Activated CD8-positive, alpha-beta T cell treated with anti-CD3 and anti-CD28 coated beads for 36 hours (primary cell): ENCODE measurements around the gene PRDX4. TPM values are rescaled to one million over a fixed set of nuclear protein-coding genes. Genes with fewer than 3 reads are reported as not detected.
"Not testable (repeated sequence)": the region's sequence is repeated elsewhere in the genome, so short reads cannot be mapped to it uniquely, and the experiment has no call there.

Experiments used
- ATAC-seq: fragments of 200-7000 bp; cut with Tn5 transposase; one replicate; pipeline ENCODE4 v1.10.0; 2021; ENCODE audit warnings: mild to moderate bottlenecking, moderate library complexity
- CTCF ChIA-PET: fragments of 350-600 bp; sonication (Branson Sonifier 250); formaldehyde crosslinking; loops from one replicate; lab custom pipeline; 2021; ENCODE audit warnings: antibody characterized with exemption; lab: Charles Lee
- POLR2A ChIA-PET: fragments of 350-600 bp; sonication (Branson Sonifier 250); formaldehyde crosslinking; loops from one replicate; lab custom pipeline; 2021; ENCODE audit warnings: antibody characterized with exemption; lab: Charles Lee
- DNase-seq: peaks from one replicate; pipeline ENCODE4 v3.0.0-alpha.2; 2020
- H3K27ac Mint-ChIP-seq: one replicate; pipeline ENCODE4 v1.8.0; 2021; ENCODE audit warnings: mild to moderate bottlenecking, mixed read lengths
- H3K27me3 Mint-ChIP-seq: one replicate; pipeline ENCODE4 v1.8.0; 2021; ENCODE audit warnings: mixed read lengths
- H3K36me3 Mint-ChIP-seq: one replicate; pipeline ENCODE4 v1.8.0; 2021; ENCODE audit warnings: low read depth, mixed read lengths
- H3K4me1 Mint-ChIP-seq: one replicate; pipeline ENCODE4 v1.8.0; 2021; ENCODE audit warnings: low read depth, mixed read lengths
- H3K4me3 Mint-ChIP-seq: one replicate; pipeline ENCODE4 v1.8.0; 2021; ENCODE audit warnings: mild to moderate bottlenecking, moderate library complexity, mixed read lengths
- H3K9me3 Mint-ChIP-seq: one replicate; pipeline ENCODE4 v1.8.0; 2021; ENCODE audit warnings: mixed read lengths
- intact Hi-C: fragments of 100-400 bp; cut with micrococcal nuclease; formaldehyde crosslinking; loops from one replicate; pipeline ENCODE4 v1.10.0; 2022
- total RNA-seq, 2 experiments: library from RNA; stranded (reverse); gene quantifications; one replicate each; pipeline ENCODE4 v1.2.3, GENCODE V29; 2021
- TF ChIP-seq, protein P1 (sequence below): fragments of 200-600 bp; IDR thresholded peaks from one replicate; pipeline ENCODE4 v1.8.0; 2022; ENCODE audit warnings: antibody characterized with exemption, mild to moderate bottlenecking

Gene PRDX4
- total RNA-seq, 2 experiments from 2014 or later = 39.6 to 42.0 TPM

DNA sequence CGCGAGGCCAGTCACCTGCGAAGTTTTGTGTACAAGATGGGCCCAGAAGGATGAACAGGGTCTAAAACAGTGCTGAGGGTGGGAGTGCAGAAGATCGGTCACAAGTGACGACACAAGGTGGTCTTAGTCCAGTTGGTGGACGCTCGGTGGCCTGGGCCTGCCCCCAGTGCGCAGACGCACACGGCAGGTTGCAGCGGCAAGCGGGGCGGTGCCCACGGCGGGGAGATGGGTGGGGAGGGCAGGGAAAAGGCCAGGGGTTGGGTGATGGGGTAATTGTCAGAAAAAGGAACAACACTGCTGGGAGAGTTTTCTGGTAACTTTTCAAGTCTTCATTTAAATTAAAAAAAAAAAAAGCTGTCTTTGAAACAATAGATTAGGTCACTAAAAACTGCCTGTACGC, 1.0 kb upstream of the PRDX4 start:
- Mint-ChIP-seq H3K27ac (peak overlapping the region; percentile 96), H3K27me3 (no peaks in the 10 kb centered on the region), H3K36me3 (peaks cover 8% of the 10 kb centered on the region), H3K4me3 (peak overlapping the region; percentile 85), H3K4me1 (peaks cover 37% of the 10 kb centered on the region), H3K9me3 (no peaks in the 10 kb centered on the region)
- TF ChIP-seq, protein P1, sequence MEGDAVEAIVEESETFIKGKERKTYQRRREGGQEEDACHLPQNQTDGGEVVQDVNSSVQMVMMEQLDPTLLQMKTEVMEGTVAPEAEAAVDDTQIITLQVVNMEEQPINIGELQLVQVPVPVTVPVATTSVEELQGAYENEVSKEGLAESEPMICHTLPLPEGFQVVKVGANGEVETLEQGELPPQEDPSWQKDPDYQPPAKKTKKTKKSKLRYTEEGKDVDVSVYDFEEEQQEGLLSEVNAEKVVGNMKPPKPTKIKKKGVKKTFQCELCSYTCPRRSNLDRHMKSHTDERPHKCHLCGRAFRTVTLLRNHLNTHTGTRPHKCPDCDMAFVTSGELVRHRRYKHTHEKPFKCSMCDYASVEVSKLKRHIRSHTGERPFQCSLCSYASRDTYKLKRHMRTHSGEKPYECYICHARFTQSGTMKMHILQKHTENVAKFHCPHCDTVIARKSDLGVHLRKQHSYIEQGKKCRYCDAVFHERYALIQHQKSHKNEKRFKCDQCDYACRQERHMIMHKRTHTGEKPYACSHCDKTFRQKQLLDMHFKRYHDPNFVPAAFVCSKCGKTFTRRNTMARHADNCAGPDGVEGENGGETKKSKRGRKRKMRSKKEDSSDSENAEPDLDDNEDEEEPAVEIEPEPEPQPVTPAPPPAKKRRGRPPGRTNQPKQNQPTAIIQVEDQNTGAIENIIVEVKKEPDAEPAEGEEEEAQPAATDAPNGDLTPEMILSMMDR = no peak
- no peak for DNase-seq
- intact Hi-C loops = no loop called here
- POLR2A ChIA-PET = interaction anchor here (1.5 kb wide), 1 partner anchor 117 kb away, joined by 5 read pairs; the partner anchor contains the start of gene SAT1
- no peak for ATAC-seq
- CTCF ChIA-PET = no interaction called here

DNA sequence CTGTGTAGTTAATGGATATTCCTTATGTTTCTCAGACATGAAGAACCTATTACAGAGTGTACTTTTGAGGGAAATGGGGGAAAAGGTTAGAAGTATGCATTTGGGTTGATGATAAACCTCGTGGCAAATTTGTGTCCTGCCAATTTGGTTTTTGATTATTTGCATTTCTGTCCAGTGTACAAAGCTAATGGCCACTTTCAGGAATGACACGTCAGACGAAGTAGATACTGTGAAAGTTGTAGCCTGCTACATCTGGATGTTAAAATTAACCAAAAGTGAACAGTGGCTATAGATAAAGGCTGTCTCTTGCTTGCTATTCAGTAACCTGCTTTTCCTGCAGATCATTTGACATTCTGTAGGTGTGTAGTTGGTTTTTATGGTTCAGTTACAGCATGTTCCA, 1.0 kb downstream of the PRDX4 start:
- DNase-seq = no peak
- peaks cover 12% of the 10 kb centered on the region for H3K36me3 Mint-ChIP-seq
- H3K27ac Mint-ChIP-seq = peak overlapping the region; percentile 96
- ChIA-PET POLR2A (no interaction called here), CTCF (interaction anchor here (1.6 kb wide), 1 partner anchor 233 kb away, joined by 7 read pairs; no protein-coding TSS in a partner anchor)
- H3K4me1 Mint-ChIP-seq = peaks cover 19% of the 10 kb centered on the region
- no peaks in the 10 kb centered on the region for H3K9me3 Mint-ChIP-seq
- H3K27me3 Mint-ChIP-seq = no peaks in the 10 kb centered on the region
- TF ChIP-seq, protein P1 = no peak
- peak overlapping the region; percentile 85 for H3K4me3 Mint-ChIP-seq
- no peak for ATAC-seq
- intact Hi-C loops = no loop called here

DNA sequence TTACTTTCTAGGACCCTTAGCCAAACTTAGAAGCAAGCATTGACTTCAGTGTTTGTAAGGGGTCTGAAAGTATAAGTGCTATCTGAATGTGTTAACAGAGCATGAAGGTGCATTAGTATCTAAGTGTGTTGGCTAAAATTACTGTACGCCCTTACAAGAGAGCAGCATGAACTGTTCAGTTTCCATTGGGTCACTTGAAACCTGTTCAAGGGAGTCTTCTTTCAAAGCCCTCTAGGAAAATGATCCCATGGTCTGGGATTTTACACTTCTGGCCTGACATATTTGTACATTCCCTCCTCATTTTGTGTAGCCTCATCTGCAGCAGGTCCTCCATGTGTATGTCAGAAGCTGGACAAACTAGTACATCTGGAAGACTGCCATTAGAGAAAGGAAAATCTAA, 3.2 kb downstream of the PRDX4 start:
- Mint-ChIP-seq H3K4me3 (no peak overlapping the region), H3K27me3 (no peaks in the 10 kb centered on the region), H3K27ac (no peak overlapping the region), H3K9me3 (no peaks in the 10 kb centered on the region), H3K36me3 (peaks cover 12% of the 10 kb centered on the region), H3K4me1 (peaks cover 15% of the 10 kb centered on the region)
- TF ChIP-seq, protein P1 = no peak
- intact Hi-C loops = no loop called here
- ATAC-seq (no peak), DNase-seq (no peak)
- CTCF ChIA-PET = no interaction called here
- POLR2A ChIA-PET = no interaction called here

DNA sequence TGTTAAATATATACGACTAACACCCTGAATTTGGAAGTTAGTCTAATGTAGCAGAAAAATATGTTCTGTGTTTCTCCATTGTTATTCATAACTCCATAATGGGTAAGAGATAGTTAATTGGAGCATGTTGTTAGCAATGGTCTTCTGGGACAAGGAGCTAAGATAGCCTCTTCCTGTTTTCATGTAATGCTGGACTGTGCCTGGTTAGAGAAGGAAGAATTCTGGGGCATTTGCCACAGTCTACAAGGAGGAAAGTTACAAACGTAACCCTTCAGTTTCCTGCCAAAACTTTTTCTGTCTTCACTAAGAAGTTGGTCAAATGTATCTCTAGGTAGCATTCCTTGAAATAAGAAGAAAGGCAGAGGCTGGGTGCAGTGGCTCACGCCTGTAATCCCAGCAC, 5.8 kb downstream of the PRDX4 start:
- ChIA-PET POLR2A (interaction anchor here (1.1 to 1.3 kb wide), 2 partner anchors 9 to 16 kb away, joined by 3 read pairs; no protein-coding TSS in a partner anchor), CTCF (interaction anchor here (0.6 kb wide), 1 partner anchor 215 kb away, joined by 4 read pairs; no protein-coding TSS in a partner anchor)
- H3K27me3 Mint-ChIP-seq = no peaks in the 10 kb centered on the region
- intact Hi-C loops = no loop called here
- no peak overlapping the region for H3K27ac Mint-ChIP-seq
- peaks cover 19% of the 10 kb centered on the region for H3K36me3 Mint-ChIP-seq
- H3K4me1 Mint-ChIP-seq = peaks cover 12% of the 10 kb centered on the region
- DNase-seq (no peak), ATAC-seq (no peak)
- TF ChIP-seq, protein P1 = no peak
- no peak overlapping the region for H3K4me3 Mint-ChIP-seq
- no peaks in the 10 kb centered on the region for H3K9me3 Mint-ChIP-seq

DNA sequence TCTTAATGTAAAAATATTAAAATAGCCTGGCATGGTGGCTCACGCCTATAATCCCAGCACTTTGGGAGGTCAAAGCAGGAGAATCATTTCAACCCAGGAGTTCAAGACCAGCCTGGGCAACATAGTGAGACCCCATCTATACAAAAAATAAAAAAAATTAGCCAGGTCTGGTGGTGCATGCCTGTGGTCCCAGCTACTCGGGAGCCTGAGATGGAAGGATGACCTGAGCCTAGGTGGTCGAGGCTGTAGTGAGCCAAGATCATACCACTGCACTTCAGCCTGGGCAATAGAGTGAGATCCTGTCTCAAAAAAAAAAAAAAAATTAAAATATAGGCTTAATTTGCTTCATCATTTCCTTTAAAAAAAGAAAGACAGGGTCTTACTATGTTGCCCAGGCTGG, 9.2 kb downstream of the PRDX4 start:
- peaks cover 12% of the 10 kb centered on the region for H3K36me3 Mint-ChIP-seq
- H3K4me3 Mint-ChIP-seq, H3K9me3 Mint-ChIP-seq, intact Hi-C loops, H3K4me1 Mint-ChIP-seq, POLR2A ChIA-PET, DNase-seq, H3K27ac Mint-ChIP-seq, ATAC-seq, CTCF ChIA-PET, H3K27me3 Mint-ChIP-seq: not testable (repeated sequence)
